Natural killer cell (primary cell): Measurements from ENCODE around the gene ARL11. TPM values are rescaled to one million over a fixed set of nuclear protein-coding genes. Genes with fewer than 3 reads are reported as not detected.

Experiments used
- ATAC-seq, 3 donors: fragments of 150-1000 bp in 2 of 3; fragments of 200-7000 bp in 1 of 3; cut with Tn5 transposase; 1 replicate in 1 of 3; 2 replicates in 2 of 3; pipeline ENCODE4 v1.10.0; 2021; ENCODE audit warnings: mild to moderate bottlenecking in 2 of 3, moderate library complexity in 2 of 3
- DNase-seq, 2 donors: peaks; one replicate each; pipeline versions ENCODE4 v3.0.0 to v3.0.0-alpha.2; 2013 to 2021; ENCODE audit warnings: mixed read lengths in 1 of 2
- H3K27ac ChIP-seq: one replicate; pipeline ENCODE4 v1.5.1; 2013; ENCODE audit warnings: mild to moderate bottlenecking, low read length
- H3K27me3 ChIP-seq: one replicate; pipeline ENCODE4 v1.6.1; 2013; ENCODE audit warnings: low read length; ENCODE audit not compliant: control insufficient read depth, insufficient read depth
- H3K36me3 ChIP-seq: one replicate; pipeline ENCODE4 v1.6.1; 2013; ENCODE audit warnings: low read length; ENCODE audit not compliant: control insufficient read depth, insufficient read depth
- H3K4me1 ChIP-seq: one replicate; pipeline ENCODE4 v1.6.1; 2013; ENCODE audit warnings: low read length; ENCODE audit not compliant: control insufficient read depth, insufficient read depth
- H3K4me3 ChIP-seq: one replicate; pipeline ENCODE4 v1.5.1; 2013; ENCODE audit warnings: low read length
- H3K9me3 ChIP-seq: one replicate; pipeline ENCODE4 v1.6.1; 2013; ENCODE audit warnings: low read length; ENCODE audit not compliant: control insufficient read depth, insufficient read depth
- H3K27ac Mint-ChIP-seq, 2 donors: one replicate each; pipeline ENCODE4 v1.8.0; 2022; ENCODE audit warnings: mild to moderate bottlenecking in 2 of 2, mixed read lengths in 2 of 2, moderate library complexity in 1 of 2
- H3K27me3 Mint-ChIP-seq, 2 donors: one replicate each; pipeline ENCODE4 v1.8.0; 2022; ENCODE audit warnings: low read depth in 2 of 2, mixed read lengths in 2 of 2
- H3K36me3 Mint-ChIP-seq: one replicate; pipeline ENCODE4 v1.8.0; 2022; ENCODE audit warnings: mixed read lengths
- H3K4me1 Mint-ChIP-seq, 2 donors: one replicate each; pipeline ENCODE4 v1.8.0; 2022; ENCODE audit warnings: mixed read lengths in 2 of 2
- H3K4me3 Mint-ChIP-seq: one replicate; pipeline ENCODE4 v1.8.0; 2022; ENCODE audit warnings: mild to moderate bottlenecking, moderate library complexity, mixed read lengths
- H3K9me3 Mint-ChIP-seq, 2 donors: one replicate each; pipeline ENCODE4 v1.8.0; 2022; ENCODE audit warnings: mixed read lengths in 2 of 2
- CTCF ChIP-seq: fragments of 200-600 bp; IDR thresholded peaks from one replicate; pipeline ENCODE4 v1.8.0; 2022; ENCODE audit warnings: antibody characterized with exemption
- WGBS: methylation state at CpG from one replicate; pipeline ENCODE4 v1.1.7; 2013; ENCODE audit warnings: missing lambda C conversion rate; ENCODE audit not compliant: insufficient coverage; 5-methylcytosine and 5-hydroxymethylcytosine counted together
- intact Hi-C: fragments of 100-400 bp; cut with micrococcal nuclease; formaldehyde crosslinking; loops from one replicate; pipeline ENCODE4 v1.14.2; 2022
- total RNA-seq, 4 donors: library from RNA; stranded (reverse); fragments of 120-200 nt in 1 of 4; gene quantifications; one replicate each; pipeline versions ENCODE4 v1.2.3 to v1.2.4, GENCODE V29; 2013 to 2022

The ARL11 gene
- total RNA-seq, 3 donors from 2014 or later (not counting 1 experiment from before 2014, with no cell fraction given): 0.48 to 1.5 (median 0.61) TPM

GRCh38 chr13:49629947-49630346 lies 1.6 kb downstream of the ARL11 start:
- H3K27me3 ChIP-seq: no peaks in the 10 kb centered on the region
- no peaks in the 10 kb centered on the region for H3K27me3 Mint-ChIP-seq
- no peak overlapping the region for H3K27ac ChIP-seq
- H3K4me1 ChIP-seq: peaks cover 14% of the 10 kb centered on the region
- H3K4me3 Mint-ChIP-seq: no peak overlapping the region
- no peaks in the 10 kb centered on the region for H3K36me3 ChIP-seq
- no peaks in the 10 kb centered on the region for H3K9me3 ChIP-seq
- H3K27ac Mint-ChIP-seq: no peak overlapping the region
- intact Hi-C loops: no loop called here
- no peaks in the 10 kb centered on the region for H3K9me3 Mint-ChIP-seq
- H3K4me1 Mint-ChIP-seq: peaks cover 10 to 18% of the 10 kb centered on the region in 2 donors
- H3K4me3 ChIP-seq: no peak overlapping the region
- no peaks in the 10 kb centered on the region for H3K36me3 Mint-ChIP-seq
- no peak for TF ChIP-seq CTCF
- DNase-seq (no peak), ATAC-seq (no peak)
- 87% methylated on average over 4 of the region's 4 CpGs for WGBS

- Mint-ChIP-seq H3K4me1 (peaks cover 17 to 25% of the 10 kb centered on the region in 2 donors), H3K4me3 (no peak overlapping the region), H3K27ac (no peak overlapping the region), H3K27me3 (no peaks in the 10 kb centered on the region), H3K9me3 (no peaks in the 10 kb centered on the region), H3K36me3 (no peaks in the 10 kb centered on the region)
- WGBS: 94% methylated on average over 16 of the region's 16 CpGs
- no peak for TF ChIP-seq CTCF
- H3K36me3 ChIP-seq: no peaks in the 10 kb centered on the region
- no peak for ATAC-seq
- H3K4me3 ChIP-seq: no peak overlapping the region
- no peaks in the 10 kb centered on the region for H3K9me3 ChIP-seq
- no peak overlapping the region for H3K27ac ChIP-seq
- no peak for DNase-seq
- H3K27me3 ChIP-seq: no peaks in the 10 kb centered on the region
- intact Hi-C loops: no loop called here
- H3K4me1 ChIP-seq: peaks cover 19% of the 10 kb centered on the region
These were observed 2.3 kb downstream of the ARL11 start for GRCh38 chr13:49630580-49630979.

GRCh38 chr13:49632156-49632555 lies 3.8 kb downstream of the ARL11 start:
- H3K4me3 ChIP-seq: no peak overlapping the region
- intact Hi-C loops: no loop called here
- no peaks in the 10 kb centered on the region for H3K27me3 ChIP-seq
- ATAC-seq (no peak), DNase-seq (no peak)
- peaks cover 23% of the 10 kb centered on the region for H3K4me1 ChIP-seq
- H3K9me3 ChIP-seq: no peaks in the 10 kb centered on the region
- 95% methylated on average over 4 of the region's 5 CpGs for WGBS
- no peaks in the 10 kb centered on the region for H3K36me3 Mint-ChIP-seq
- no peak overlapping the region for H3K27ac Mint-ChIP-seq
- no peaks in the 10 kb centered on the region for H3K9me3 Mint-ChIP-seq
- peaks cover 28 to 29% of the 10 kb centered on the region in 2 donors for H3K4me1 Mint-ChIP-seq
- no peak overlapping the region for H3K27ac ChIP-seq
- H3K27me3 Mint-ChIP-seq: no peaks in the 10 kb centered on the region
- H3K4me3 Mint-ChIP-seq: no peak overlapping the region
- H3K36me3 ChIP-seq: no peaks in the 10 kb centered on the region
- no peak for TF ChIP-seq CTCF

- H3K27me3 ChIP-seq: no peaks in the 10 kb centered on the region
- WGBS: 90% methylated on average over 3 of the region's 4 CpGs
These were observed 5.4 kb downstream of the ARL11 start for GRCh38 chr13:49633710-49634109.

More at GRCh38 chr13:49633710-49634109, 5.4 kb downstream of the ARL11 start:
- Mint-ChIP-seq H3K36me3 (no peaks in the 10 kb centered on the region), H3K27me3 (no peaks in the 10 kb centered on the region), H3K4me3 (no peak overlapping the region), H3K27ac (no peak overlapping the region), H3K4me1 (peaks cover 18 to 19% of the 10 kb centered on the region in 2 donors), H3K9me3 (no peaks in the 10 kb centered on the region)
- H3K4me3 ChIP-seq: no peak overlapping the region
- peaks cover 13% of the 10 kb centered on the region for H3K4me1 ChIP-seq
- no peak for DNase-seq
- H3K9me3 ChIP-seq: no peaks in the 10 kb centered on the region
- no peak for TF ChIP-seq CTCF
- intact Hi-C loops: no loop called here
- H3K36me3 ChIP-seq: no peaks in the 10 kb centered on the region
- H3K27ac ChIP-seq: no peak overlapping the region
- ATAC-seq: no peak
